H9 (cell line): Measurements from ENCODE around the gene XPA. TPM values are rescaled to one million over a fixed set of nuclear protein-coding genes. Genes with fewer than 3 reads are reported as not detected.

Experiments used
- DNase-seq: peaks from one replicate; pipeline ENCODE4 v3.0.0-alpha.2; 2017
- H2AFZ ChIP-seq: one replicate; pipeline ENCODE4 v1.6.1; 2013; ENCODE audit warnings: mild to moderate bottlenecking, low read length, control low read depth, moderate library complexity
- H2AK5ac ChIP-seq: 2 replicates; pipeline ENCODE4 v1.6.1; 2013; ENCODE audit warnings: low read length, control low read depth, mixed read lengths; ENCODE audit not compliant: insufficient read length
- H2BK120ac ChIP-seq: one replicate; pipeline ENCODE4 v1.6.1; 2013; ENCODE audit warnings: low read depth, mild to moderate bottlenecking, low read length, control low read depth, inconsistent platforms; ENCODE audit not compliant: poor library complexity, severe bottlenecking
- H2BK12ac ChIP-seq: 2 replicates; pipeline ENCODE4 v1.6.1; 2013; ENCODE audit warnings: low read length, control low read depth, mixed read lengths, low read depth; ENCODE audit not compliant: insufficient read length
- H2BK15ac ChIP-seq: 2 replicates; pipeline ENCODE4 v1.6.1; 2013; ENCODE audit warnings: low read depth, low read length, control low read depth
- H2BK20ac ChIP-seq: one replicate; pipeline ENCODE4 v1.6.1; 2013; ENCODE audit warnings: low read depth, mild to moderate bottlenecking, low read length, control low read depth, inconsistent platforms; ENCODE audit not compliant: poor library complexity, severe bottlenecking
- H2BK5ac ChIP-seq: 2 replicates; pipeline ENCODE4 v1.6.1; 2013; ENCODE audit warnings: low read length, control low read depth, mixed read lengths; ENCODE audit not compliant: insufficient read length
- H3K14ac ChIP-seq: 2 replicates; pipeline ENCODE4 v1.6.1; 2013; ENCODE audit warnings: low read length, control low read depth; ENCODE audit not compliant: insufficient read depth
- H3K18ac ChIP-seq: 2 replicates; pipeline ENCODE4 v1.6.1; 2013; ENCODE audit warnings: low read depth, mild to moderate bottlenecking, mixed read lengths, low read length, control low read depth; ENCODE audit not compliant: insufficient read length
- H3K23ac ChIP-seq: 2 replicates; pipeline ENCODE4 v1.6.1; 2013; ENCODE audit warnings: low read length, control low read depth, mixed read lengths, low read depth; ENCODE audit not compliant: insufficient read length
- H3K23me2 ChIP-seq: 2 replicates; pipeline ENCODE4 v1.6.1; 2013; ENCODE audit warnings: low read depth, mild to moderate bottlenecking, mixed read lengths, low read length, control low read depth; ENCODE audit not compliant: insufficient read length, poor library complexity, severe bottlenecking
- H3K27ac ChIP-seq: 2 replicates; pipeline ENCODE4 v1.5.1; 2013; ENCODE audit warnings: low read length, control low read depth, mixed read lengths, low read depth; ENCODE audit not compliant: insufficient read length
- H3K27me3 ChIP-seq: 2 replicates; pipeline ENCODE4 v1.6.1; 2013; ENCODE audit warnings: low read length, control low read depth, inconsistent platforms; ENCODE audit not compliant: insufficient read depth
- H3K4ac ChIP-seq: 2 replicates; pipeline ENCODE4 v1.6.1; 2013; ENCODE audit warnings: low read depth, mild to moderate bottlenecking, control low read depth, inconsistent platforms, low read length, moderate library complexity
- H3K4me1 ChIP-seq: 2 replicates; pipeline ENCODE4 v1.6.1; 2013; ENCODE audit warnings: low read length, control low read depth, inconsistent platforms; ENCODE audit not compliant: insufficient read depth
- H3K4me2 ChIP-seq: 2 replicates; pipeline ENCODE4 v1.6.1; 2013; ENCODE audit warnings: low read length, control low read depth, mixed read lengths; ENCODE audit not compliant: insufficient read length, insufficient read depth
- H3K56ac ChIP-seq: 2 replicates; pipeline ENCODE4 v1.6.1; 2013; ENCODE audit warnings: low read depth, mild to moderate bottlenecking, mixed read lengths, low read length, control low read depth; ENCODE audit not compliant: insufficient read length
- H3K79me1 ChIP-seq: 2 replicates; pipeline ENCODE4 v1.6.1; 2013; ENCODE audit warnings: low read depth, mild to moderate bottlenecking, moderate library complexity, low read length, control low read depth, inconsistent platforms; ENCODE audit not compliant: insufficient read depth, poor library complexity, severe bottlenecking
- H3K79me2 ChIP-seq: 2 replicates; pipeline ENCODE4 v1.6.1; 2013; ENCODE audit warnings: low read length, control low read depth, inconsistent platforms; ENCODE audit not compliant: insufficient read depth
- H3K9ac ChIP-seq: 2 replicates; pipeline ENCODE4 v1.6.1; 2013; ENCODE audit warnings: low read length, control low read depth, mixed read lengths; ENCODE audit not compliant: insufficient read length; ENCODE audit errors: extremely low read depth
- H3K9me3 ChIP-seq: one replicate; pipeline ENCODE4 v1.6.1; 2013; ENCODE audit warnings: low read depth, low read length, inconsistent platforms; ENCODE audit not compliant: control insufficient read depth
- H3T11ph ChIP-seq: one replicate; pipeline ENCODE4 v1.6.1; 2013; ENCODE audit warnings: mild to moderate bottlenecking, low read length, control low read depth, inconsistent platforms
- H4K20me1 ChIP-seq: one replicate; pipeline ENCODE4 v1.6.1; 2013; ENCODE audit not compliant: control insufficient read depth, insufficient read length, insufficient read depth
- H4K5ac ChIP-seq: 2 replicates; pipeline ENCODE4 v1.6.1; 2013; ENCODE audit warnings: low read depth, mild to moderate bottlenecking, mixed read lengths, low read length, control low read depth; ENCODE audit not compliant: insufficient read length
- H4K8ac ChIP-seq: replicated peaks from 2 replicates; pipeline ENCODE4 v1.6.1; 2013; ENCODE audit warnings: low read length, control low read depth, mixed read lengths, low read depth; ENCODE audit not compliant: insufficient read length
- H4K91ac ChIP-seq: 2 replicates; pipeline ENCODE4 v1.6.1; 2013; ENCODE audit warnings: low read depth, mild to moderate bottlenecking, moderate library complexity, mixed read lengths, low read length, control low read depth; ENCODE audit not compliant: insufficient read length
- H3K27ac Mint-ChIP-seq, 3 experiments: 2 replicates in 2 of 3; 3 replicates in 1 of 3; pipeline ENCODE4 v1.8.0; 2020 to 2021; ENCODE audit warnings: mixed read lengths in 3 of 3, mild to moderate bottlenecking in 1 of 3, moderate library complexity in 1 of 3
- H3K27me3 Mint-ChIP-seq: 2 replicates; pipeline ENCODE4 v1.8.0; 2021; ENCODE audit warnings: low read depth, mild to moderate bottlenecking, moderate library complexity, mixed read lengths
- H3K36me3 Mint-ChIP-seq, 3 experiments: 2 replicates in 2 of 3; 3 replicates in 1 of 3; pipeline ENCODE4 v1.8.0; 2020 to 2021; ENCODE audit warnings: low read depth in 3 of 3, mixed read lengths in 3 of 3; ENCODE audit not compliant: insufficient read depth in 1 of 3
- H3K4me1 Mint-ChIP-seq, 2 experiments: 2 replicates each; pipeline ENCODE4 v1.8.0; 2020; ENCODE audit warnings: mixed read lengths in 2 of 2
- H3K4me3 Mint-ChIP-seq, 2 experiments: 2 replicates in 1 of 2; 3 replicates in 1 of 2; pipeline ENCODE4 v1.8.0; 2020 to 2021; ENCODE audit warnings: mild to moderate bottlenecking in 2 of 2, mixed read lengths in 2 of 2, moderate library complexity in 1 of 2
- H3K9me3 Mint-ChIP-seq, 2 experiments: 2 replicates in 1 of 2; 3 replicates in 1 of 2; pipeline ENCODE4 v1.8.0; 2020; ENCODE audit warnings: mild to moderate bottlenecking in 2 of 2, mixed read lengths in 2 of 2, moderate library complexity in 1 of 2
- WGBS: extraction: QIAGEN DNeasy Blood & Tissue Kit; methylation state at CpG from one replicate; pipeline ENCODE4 v1.1.7; 2013; ENCODE audit warnings: missing lambda C conversion rate, low lambda C conversion rate, mixed read lengths; ENCODE audit not compliant: insufficient read length; ENCODE audit errors: extremely low coverage; 5-methylcytosine and 5-hydroxymethylcytosine counted together
- total RNA-seq: library from RNA; stranded (reverse); gene quantifications from 2 replicates; pipeline ENCODE4 v1.2.1, GENCODE V29; 2021
- TF ChIP-seq, protein P1 (sequence below): fragments of 200-600 bp; sonication (generic); conservative IDR thresholded peaks from 3 replicates; pipeline ENCODE4 v1.8.0; 2021; ENCODE audit warnings: antibody characterized with exemption, mild to moderate bottlenecking

Gene XPA
- total RNA-seq, 1 experiment from 2014 or later = 6.6 TPM

DNA sequence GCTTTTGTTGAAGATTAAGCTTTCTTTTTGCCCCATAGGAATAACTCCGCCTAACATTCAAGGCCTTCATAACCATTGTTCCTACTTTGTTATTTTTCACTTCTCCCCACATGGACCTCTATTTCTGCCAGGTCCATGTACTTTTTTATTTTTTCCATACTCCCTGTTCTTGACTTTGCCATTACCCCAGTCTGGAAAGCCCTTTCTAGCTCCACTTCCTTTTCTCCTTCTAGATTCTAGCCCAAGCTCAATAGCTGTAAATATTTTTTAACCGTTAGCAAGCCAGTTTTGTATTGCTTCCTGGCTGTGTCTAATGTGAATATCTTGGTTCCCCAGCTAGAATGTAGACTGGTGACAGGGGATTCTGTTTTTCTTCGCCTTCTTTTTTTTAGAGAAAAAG lies 37.4 kb downstream of the XPA start:
- Mint-ChIP-seq H3K36me3 (peaks cover 39 to 94% (median 86%) of the 10 kb centered on the region in 3 experiments; a peak in 6 of 7 replicates), H3K4me1 (no peaks in the 10 kb centered on the region), H3K9me3 (no peaks in the 10 kb centered on the region), H3K27ac (no peak overlapping the region), H3K27me3 (no peaks in the 10 kb centered on the region), H3K4me3 (no peak overlapping the region)
- no peak overlapping the region for H4K91ac ChIP-seq
- no peaks in the 10 kb centered on the region for H3K9me3 ChIP-seq
- no peak for DNase-seq
- H4K5ac ChIP-seq = no peak overlapping the region
- no peaks in the 10 kb centered on the region for H3K27me3 ChIP-seq
- H3K56ac ChIP-seq = no peak overlapping the region
- H2BK15ac ChIP-seq = no peak overlapping the region
- H2BK12ac ChIP-seq = no peak overlapping the region
- H2AK5ac ChIP-seq = no peak overlapping the region
- no peaks in the 10 kb centered on the region for H3K23me2 ChIP-seq
- H3K4me2 ChIP-seq = no peak overlapping the region
- no peak overlapping the region for H4K8ac ChIP-seq
- H3T11ph ChIP-seq = no peak overlapping the region
- no peaks in the 10 kb centered on the region for H3K79me1 ChIP-seq
- H3K14ac ChIP-seq = no peak overlapping the region
- H2AFZ ChIP-seq = no peak overlapping the region
- no peak overlapping the region for H3K9ac ChIP-seq
- H2BK5ac ChIP-seq = no peak overlapping the region
- H3K23ac ChIP-seq = no peak overlapping the region
- H3K27ac ChIP-seq = no peak overlapping the region
- no peak overlapping the region for H2BK120ac ChIP-seq
- WGBS = no CpG with 5 or more reads among the region's 3 CpGs
- H3K79me2 ChIP-seq = no peaks in the 10 kb centered on the region
- H3K18ac ChIP-seq = no peak overlapping the region
- H3K4me1 ChIP-seq = no peaks in the 10 kb centered on the region
- no peaks in the 10 kb centered on the region for H4K20me1 ChIP-seq
- no peak overlapping the region for H3K4ac ChIP-seq
- H2BK20ac ChIP-seq = no peak overlapping the region
- TF ChIP-seq, protein P1, sequence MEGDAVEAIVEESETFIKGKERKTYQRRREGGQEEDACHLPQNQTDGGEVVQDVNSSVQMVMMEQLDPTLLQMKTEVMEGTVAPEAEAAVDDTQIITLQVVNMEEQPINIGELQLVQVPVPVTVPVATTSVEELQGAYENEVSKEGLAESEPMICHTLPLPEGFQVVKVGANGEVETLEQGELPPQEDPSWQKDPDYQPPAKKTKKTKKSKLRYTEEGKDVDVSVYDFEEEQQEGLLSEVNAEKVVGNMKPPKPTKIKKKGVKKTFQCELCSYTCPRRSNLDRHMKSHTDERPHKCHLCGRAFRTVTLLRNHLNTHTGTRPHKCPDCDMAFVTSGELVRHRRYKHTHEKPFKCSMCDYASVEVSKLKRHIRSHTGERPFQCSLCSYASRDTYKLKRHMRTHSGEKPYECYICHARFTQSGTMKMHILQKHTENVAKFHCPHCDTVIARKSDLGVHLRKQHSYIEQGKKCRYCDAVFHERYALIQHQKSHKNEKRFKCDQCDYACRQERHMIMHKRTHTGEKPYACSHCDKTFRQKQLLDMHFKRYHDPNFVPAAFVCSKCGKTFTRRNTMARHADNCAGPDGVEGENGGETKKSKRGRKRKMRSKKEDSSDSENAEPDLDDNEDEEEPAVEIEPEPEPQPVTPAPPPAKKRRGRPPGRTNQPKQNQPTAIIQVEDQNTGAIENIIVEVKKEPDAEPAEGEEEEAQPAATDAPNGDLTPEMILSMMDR = no peak
